Suprapubic skin (tissue), 4 donors: ENCODE results near the gene PEX3. TPM values are rescaled to one million over a fixed set of nuclear protein-coding genes. Genes with fewer than 3 reads are reported as not detected.

Experiments
- DNase-seq, 2 donors: peaks; one replicate each; pipeline ENCODE4 v3.0.0-alpha.2; 2019; ENCODE audit warnings: low spot score in 2 of 2
- H3K27ac ChIP-seq: fragments of 200-600 bp; sonication (generic); one replicate; pipeline ENCODE4 v1.5.1; 2019
- H3K27me3 ChIP-seq: fragments of 200-600 bp; sonication (generic); one replicate; pipeline ENCODE4 v1.5.1; 2019
- H3K36me3 ChIP-seq: fragments of 200-600 bp; sonication (generic); one replicate; pipeline ENCODE4 v1.5.1; 2019
- H3K4me1 ChIP-seq: fragments of 200-600 bp; sonication (generic); one replicate; pipeline ENCODE4 v1.5.1; 2019
- H3K4me3 ChIP-seq: fragments of 200-600 bp; sonication (generic); one replicate; pipeline ENCODE4 v1.5.1; 2019; ENCODE audit warnings: mild to moderate bottlenecking
- H3K9me3 ChIP-seq: fragments of 200-600 bp; sonication (generic); one replicate; pipeline ENCODE4 v1.5.1; 2019
- EP300 ChIP-seq: sonication (generic); formaldehyde crosslinking; IDR thresholded peaks from one replicate; pipeline ENCODE4 v1.6.1; 2017; ENCODE audit warnings: antibody characterized with exemption
- POLR2A ChIP-seq, 2 donors: fragments of 450-650 bp; IDR thresholded peaks; one replicate each; pipeline ENCODE4 v1.6.1; 2017; ENCODE audit warnings: antibody characterized with exemption in 2 of 2, mild to moderate bottlenecking in 2 of 2, moderate library complexity in 2 of 2
- POLR2AphosphoS5 ChIP-seq, 3 donors: sonication (generic); formaldehyde crosslinking; IDR thresholded peaks; one replicate each; pipeline ENCODE4 v1.6.1; 2017; ENCODE audit warnings: antibody characterized with exemption in 3 of 3
- WGBS: methylation state at CpG from one replicate; pipeline ENCODE4 v1.1.5; 2018; 5-methylcytosine and 5-hydroxymethylcytosine counted together
- total RNA-seq, 4 donors: library from RNA; depleted of rRNA; stranded (reverse); fragments of >200 nt; gene quantifications; one replicate each; pipeline ENCODE4 v1.1.0, GENCODE V29; 2016
- TF ChIP-seq, protein P1 (sequence below), 2 donors: fragments of 200-600 bp in 1 of 2; fragments of 450-650 bp in 1 of 2; sonication (generic) in 1 of 2; IDR thresholded peaks; one replicate each; pipeline ENCODE4 v1.5.1; 2016 to 2019; ENCODE audit warnings: antibody characterized with exemption in 2 of 2, mild to moderate bottlenecking in 1 of 2, moderate library complexity in 1 of 2

Gene PEX3
- total RNA-seq, 4 donors from 2014 or later = 22.3 to 29.0 (median 24.2) TPM

DNA sequence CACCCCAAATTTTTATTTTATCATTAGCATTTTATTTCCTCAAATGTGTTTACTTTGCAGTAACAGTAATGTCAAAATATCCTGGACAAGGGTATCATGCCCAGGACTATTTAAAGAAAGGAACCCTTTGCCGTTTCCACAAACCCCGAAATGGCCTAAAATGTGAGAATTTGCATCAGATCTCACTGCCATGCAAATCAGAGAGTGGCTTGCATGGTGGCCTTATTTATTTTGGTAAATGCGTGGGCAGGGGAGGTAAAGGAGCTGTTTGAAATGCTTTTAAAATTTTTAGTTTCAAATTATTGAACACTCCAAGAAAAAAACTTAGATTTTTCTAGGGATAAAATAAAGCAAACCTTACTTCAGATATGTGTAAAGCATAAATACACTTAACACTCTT, 43.9 kb upstream of the PEX3 start:
- WGBS = 92% methylated on average over 3 of the region's 3 CpGs
- Histone ChIP-seq H3K9me3 (no peaks in the 10 kb centered on the region), H3K4me1 (peaks cover 5% of the 10 kb centered on the region), H3K4me3 (no peak overlapping the region), H3K36me3 (no peaks in the 10 kb centered on the region), H3K27ac (no peak overlapping the region), H3K27me3 (no peaks in the 10 kb centered on the region)
- no peak for TF ChIP-seq EP300
- DNase-seq = no peak

DNA sequence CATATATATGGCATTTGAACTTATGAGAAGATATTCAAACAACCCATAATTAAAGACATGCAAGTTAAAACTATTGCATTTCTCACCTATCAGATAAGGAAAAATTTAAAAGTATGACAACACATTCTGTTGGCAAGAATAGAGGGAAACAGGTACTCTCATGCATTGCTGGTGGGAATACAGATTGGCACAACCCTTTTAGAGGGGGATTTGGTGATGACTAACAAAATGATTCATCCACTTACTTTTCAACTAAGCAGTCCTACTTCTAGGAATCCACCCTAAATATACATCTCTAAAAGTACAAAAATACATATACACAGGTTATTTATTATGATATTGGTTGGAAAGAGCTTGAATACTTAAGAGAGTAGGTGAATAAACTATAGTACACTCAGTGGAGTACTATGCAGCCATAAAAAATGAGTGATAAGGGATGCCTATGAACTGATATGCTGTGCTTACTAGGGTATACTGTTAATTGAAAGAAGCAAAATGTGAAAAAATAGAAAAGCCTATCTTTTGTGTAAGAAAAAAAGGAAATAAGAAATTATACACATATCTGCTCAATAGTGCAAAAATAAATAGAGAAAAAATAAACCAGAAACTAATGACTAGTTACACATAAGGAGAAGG, 42.3 kb upstream of the PEX3 start:
- Histone ChIP-seq H3K27me3 (no peaks in the 10 kb centered on the region), H3K4me1 (peaks cover 2% of the 10 kb centered on the region), H3K36me3 (no peaks in the 10 kb centered on the region), H3K4me3 (no peak overlapping the region), H3K9me3 (no peaks in the 10 kb centered on the region), H3K27ac (no peak overlapping the region)
- DNase-seq = no peak
- TF ChIP-seq, protein P1, sequence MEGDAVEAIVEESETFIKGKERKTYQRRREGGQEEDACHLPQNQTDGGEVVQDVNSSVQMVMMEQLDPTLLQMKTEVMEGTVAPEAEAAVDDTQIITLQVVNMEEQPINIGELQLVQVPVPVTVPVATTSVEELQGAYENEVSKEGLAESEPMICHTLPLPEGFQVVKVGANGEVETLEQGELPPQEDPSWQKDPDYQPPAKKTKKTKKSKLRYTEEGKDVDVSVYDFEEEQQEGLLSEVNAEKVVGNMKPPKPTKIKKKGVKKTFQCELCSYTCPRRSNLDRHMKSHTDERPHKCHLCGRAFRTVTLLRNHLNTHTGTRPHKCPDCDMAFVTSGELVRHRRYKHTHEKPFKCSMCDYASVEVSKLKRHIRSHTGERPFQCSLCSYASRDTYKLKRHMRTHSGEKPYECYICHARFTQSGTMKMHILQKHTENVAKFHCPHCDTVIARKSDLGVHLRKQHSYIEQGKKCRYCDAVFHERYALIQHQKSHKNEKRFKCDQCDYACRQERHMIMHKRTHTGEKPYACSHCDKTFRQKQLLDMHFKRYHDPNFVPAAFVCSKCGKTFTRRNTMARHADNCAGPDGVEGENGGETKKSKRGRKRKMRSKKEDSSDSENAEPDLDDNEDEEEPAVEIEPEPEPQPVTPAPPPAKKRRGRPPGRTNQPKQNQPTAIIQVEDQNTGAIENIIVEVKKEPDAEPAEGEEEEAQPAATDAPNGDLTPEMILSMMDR (IDR thresholded peaks at IDR 0.05) = no peak
- TF ChIP-seq POLR2A (IDR thresholded peaks at IDR 0.05) (no peak), EP300 (no peak), POLR2AphosphoS5 (IDR thresholded peaks at IDR 0.05) (no peak)

DNA sequence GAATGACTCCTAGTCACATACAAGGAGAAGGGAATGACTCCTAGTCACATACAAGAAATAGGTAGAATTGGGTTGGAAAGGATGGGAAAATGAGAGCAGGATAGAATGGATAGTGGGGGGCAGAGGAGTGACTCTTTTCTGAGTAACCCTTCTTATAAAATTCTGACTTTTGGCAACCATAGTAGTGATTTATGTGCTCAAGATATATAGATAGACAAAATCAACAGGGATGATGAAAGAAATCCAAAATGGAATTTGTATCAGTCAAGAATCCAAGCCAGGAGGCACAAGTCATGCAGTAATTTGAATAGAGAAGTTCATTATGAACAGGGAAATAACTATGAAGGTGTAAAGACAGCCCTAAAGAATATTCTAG, 41.8 kb upstream of the PEX3 start:
- peaks cover 2% of the 10 kb centered on the region for H3K4me1 ChIP-seq
- H3K9me3 ChIP-seq = no peaks in the 10 kb centered on the region
- no peak for DNase-seq
- H3K27me3 ChIP-seq = no peaks in the 10 kb centered on the region
- TF ChIP-seq, protein P1 (IDR thresholded peaks at IDR 0.05) = no peak
- TF ChIP-seq POLR2A (IDR thresholded peaks at IDR 0.05) = no peak
- no peak for TF ChIP-seq EP300
- TF ChIP-seq POLR2AphosphoS5 (IDR thresholded peaks at IDR 0.05) = no peak
- H3K27ac ChIP-seq = no peak overlapping the region
- no peak overlapping the region for H3K4me3 ChIP-seq
- H3K36me3 ChIP-seq = no peaks in the 10 kb centered on the region

DNA sequence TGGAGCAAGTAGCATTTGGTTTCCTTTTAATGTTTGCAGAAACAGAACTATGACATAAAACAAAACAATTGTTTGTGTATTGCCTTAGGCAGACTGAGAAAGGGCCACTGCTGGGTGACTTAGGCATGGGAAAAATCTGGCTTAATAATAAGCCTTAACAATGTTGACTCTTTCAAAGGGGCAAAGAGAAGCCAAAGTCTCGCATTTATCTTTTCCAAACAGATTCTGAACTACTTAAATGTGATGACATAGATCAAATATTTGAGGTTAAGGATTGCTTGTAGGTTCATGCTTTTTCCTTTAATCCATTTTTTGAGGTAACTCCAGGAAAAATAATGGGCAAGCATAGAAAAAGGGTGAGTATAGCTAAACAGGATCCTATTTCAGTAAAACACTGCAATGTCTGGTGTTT, 39.7 kb upstream of the PEX3 start:
- no peaks in the 10 kb centered on the region for H3K27me3 ChIP-seq
- WGBS = 54% methylated on average over 1 of the region's 1 CpG
- DNase-seq = no peak
- peaks cover 2% of the 10 kb centered on the region for H3K4me1 ChIP-seq
- no peaks in the 10 kb centered on the region for H3K36me3 ChIP-seq
- H3K9me3 ChIP-seq = no peaks in the 10 kb centered on the region
- no peak overlapping the region for H3K4me3 ChIP-seq
- H3K27ac ChIP-seq = no peak overlapping the region
- no peak for TF ChIP-seq POLR2AphosphoS5 (IDR thresholded peaks at IDR 0.05)
- TF ChIP-seq POLR2A (IDR thresholded peaks at IDR 0.05) = no peak
- TF ChIP-seq EP300 = no peak
- TF ChIP-seq, protein P1 (IDR thresholded peaks at IDR 0.05) = no peak

DNA sequence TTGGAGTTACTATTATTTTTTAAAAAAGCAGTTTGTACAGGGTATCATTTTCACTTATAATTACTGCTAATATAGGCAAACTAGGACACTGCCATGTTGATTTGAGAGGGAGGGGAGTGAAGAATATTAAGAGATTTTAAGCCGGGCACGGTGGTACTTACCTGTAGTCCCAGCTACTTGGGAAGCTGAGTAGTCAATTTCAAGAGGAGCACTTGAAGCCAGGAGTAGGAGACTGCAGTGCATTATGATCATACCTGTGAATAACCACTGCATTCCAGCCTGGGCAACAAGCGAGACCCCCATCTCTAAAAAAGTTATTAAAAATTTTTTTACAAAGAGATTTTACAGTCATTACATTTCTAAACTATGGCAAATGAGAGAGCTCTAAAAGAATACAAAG, 35.8 kb upstream of the PEX3 start:
- H3K27me3 ChIP-seq = no peaks in the 10 kb centered on the region
- no peaks in the 10 kb centered on the region for H3K36me3 ChIP-seq
- H3K4me3 ChIP-seq = no peak overlapping the region
- H3K9me3 ChIP-seq = no peaks in the 10 kb centered on the region
- H3K4me1 ChIP-seq = peaks cover 2% of the 10 kb centered on the region
- no peak overlapping the region for H3K27ac ChIP-seq
- 93% methylated on average over 3 of the region's 3 CpGs for WGBS
- TF ChIP-seq POLR2A (IDR thresholded peaks at IDR 0.05) = no peak
- no peak for TF ChIP-seq POLR2AphosphoS5 (IDR thresholded peaks at IDR 0.05)
- TF ChIP-seq EP300 = no peak
- TF ChIP-seq, protein P1 (IDR thresholded peaks at IDR 0.05) = no peak
- no peak for DNase-seq

DNA sequence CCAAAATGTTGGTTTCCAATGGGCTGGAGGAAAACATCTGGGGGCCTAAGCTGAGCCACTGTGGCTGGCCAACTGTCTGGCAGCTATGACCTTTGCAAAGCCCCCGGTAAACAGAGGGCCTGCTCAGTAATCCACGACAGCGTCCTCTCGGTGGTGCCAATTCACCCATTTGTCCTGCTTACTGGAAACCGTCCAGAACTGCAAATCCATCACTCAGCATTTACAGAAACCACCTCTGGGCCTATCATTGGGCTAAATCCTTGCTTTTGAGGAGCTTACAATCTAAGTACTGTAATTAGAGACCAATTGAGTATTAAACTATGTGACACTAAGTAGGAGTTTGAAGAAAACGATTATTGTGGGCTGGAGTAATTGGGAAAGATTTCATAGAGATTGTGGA, 31.1 kb upstream of the PEX3 start:
- Histone ChIP-seq H3K27me3 (no peaks in the 10 kb centered on the region), H3K9me3 (no peaks in the 10 kb centered on the region), H3K27ac (no peak overlapping the region), H3K36me3 (no peaks in the 10 kb centered on the region), H3K4me3 (no peak overlapping the region), H3K4me1 (no peaks in the 10 kb centered on the region)
- no peak for DNase-seq
- 95% methylated on average over 6 of the region's 6 CpGs for WGBS
- TF ChIP-seq, protein P1 (IDR thresholded peaks at IDR 0.05) = no peak
- TF ChIP-seq POLR2A (IDR thresholded peaks at IDR 0.05) (no peak), POLR2AphosphoS5 (IDR thresholded peaks at IDR 0.05) (no peak), EP300 (no peak)
